ENCODE data around the gene ANGPTL3.
"Not testable (repeated sequence)": the region's sequence is repeated elsewhere in the genome, so short reads cannot be mapped to it uniquely, and the experiment has no call there.

Gene ANGPTL3, protein sequence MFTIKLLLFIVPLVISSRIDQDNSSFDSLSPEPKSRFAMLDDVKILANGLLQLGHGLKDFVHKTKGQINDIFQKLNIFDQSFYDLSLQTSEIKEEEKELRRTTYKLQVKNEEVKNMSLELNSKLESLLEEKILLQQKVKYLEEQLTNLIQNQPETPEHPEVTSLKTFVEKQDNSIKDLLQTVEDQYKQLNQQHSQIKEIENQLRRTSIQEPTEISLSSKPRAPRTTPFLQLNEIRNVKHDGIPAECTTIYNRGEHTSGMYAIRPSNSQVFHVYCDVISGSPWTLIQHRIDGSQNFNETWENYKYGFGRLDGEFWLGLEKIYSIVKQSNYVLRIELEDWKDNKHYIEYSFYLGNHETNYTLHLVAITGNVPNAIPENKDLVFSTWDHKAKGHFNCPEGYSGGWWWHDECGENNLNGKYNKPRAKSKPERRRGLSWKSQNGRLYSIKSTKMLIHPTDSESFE

GRCh38 chr1:62597281-62597680, at the start of gene ANGPTL3:
Gene ANGPTL3, plus strand, starts transcription at chr1:62597520. Its CDS starts 47 bp downstream, at chr1:62597567.
- no peak for DNase-seq (ENCODE audit: extremely low read depth in 1 of 2, low read depth in 1 of 2)

DNA sequence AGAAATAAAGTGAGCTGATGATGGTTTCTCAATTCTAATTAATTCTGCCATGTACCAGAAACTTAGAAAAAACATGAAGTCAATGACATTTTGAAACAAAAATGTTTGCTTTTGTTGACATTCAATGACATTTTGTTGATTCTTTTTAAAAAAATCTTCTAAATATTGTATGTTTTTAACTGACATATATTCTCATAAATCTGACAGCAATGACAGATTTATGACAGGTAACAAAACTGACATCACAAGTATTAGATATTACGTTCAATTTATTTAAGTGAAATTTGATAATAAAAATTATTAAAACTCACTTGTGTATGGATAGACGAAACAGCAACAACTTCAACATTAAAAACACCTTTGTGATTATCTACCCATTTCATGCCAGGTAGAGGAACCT, 36.0 kb upstream of the ANGPTL3 start:
- no peak for DNase-seq (ENCODE audit: extremely low read depth in 1 of 2, low read depth in 1 of 2)

GRCh38 chr1:62567182-62567581, 30.1 kb upstream of the ANGPTL3 start:
- DNase-seq (ENCODE audit: extremely low read depth in 1 of 2, low read depth in 1 of 2): not testable (repeated sequence)

- not testable (repeated sequence) for DNase-seq (ENCODE audit: extremely low read depth in 1 of 2, low read depth in 1 of 2)
These were observed 29.4 kb upstream of the ANGPTL3 start for GRCh38 chr1:62567926-62568325.

GRCh38 chr1:62571517-62571916, 25.8 kb upstream of the ANGPTL3 start:
- DNase-seq (ENCODE audit: extremely low read depth in 1 of 2, low read depth in 1 of 2): not testable (repeated sequence)

DNA sequence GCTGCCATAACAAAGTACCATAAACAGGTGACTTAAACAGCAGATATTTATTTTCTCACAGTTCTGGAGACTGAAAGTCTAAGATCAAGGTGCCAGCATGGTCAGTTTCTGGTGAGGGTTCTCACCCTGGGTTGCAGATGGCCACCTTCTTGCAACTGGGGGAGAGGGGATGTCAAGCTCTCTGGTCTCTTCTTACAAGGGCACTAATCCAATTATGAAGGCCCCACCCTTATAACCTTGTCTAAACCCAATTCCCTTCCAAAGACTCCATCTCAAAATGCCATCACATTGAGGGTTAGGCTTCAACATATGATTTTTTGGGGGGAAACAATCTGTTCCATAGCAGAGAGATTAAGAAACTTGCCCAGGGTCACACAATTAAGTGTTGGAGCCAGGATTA, 24.8 kb upstream of the ANGPTL3 start:
- no peak for DNase-seq (ENCODE audit: extremely low read depth in 1 of 2, low read depth in 1 of 2)

GRCh38 chr1:62573675-62574074, 23.6 kb upstream of the ANGPTL3 start:
- no peak for DNase-seq (ENCODE audit: extremely low read depth in 1 of 2, low read depth in 1 of 2)

DNA sequence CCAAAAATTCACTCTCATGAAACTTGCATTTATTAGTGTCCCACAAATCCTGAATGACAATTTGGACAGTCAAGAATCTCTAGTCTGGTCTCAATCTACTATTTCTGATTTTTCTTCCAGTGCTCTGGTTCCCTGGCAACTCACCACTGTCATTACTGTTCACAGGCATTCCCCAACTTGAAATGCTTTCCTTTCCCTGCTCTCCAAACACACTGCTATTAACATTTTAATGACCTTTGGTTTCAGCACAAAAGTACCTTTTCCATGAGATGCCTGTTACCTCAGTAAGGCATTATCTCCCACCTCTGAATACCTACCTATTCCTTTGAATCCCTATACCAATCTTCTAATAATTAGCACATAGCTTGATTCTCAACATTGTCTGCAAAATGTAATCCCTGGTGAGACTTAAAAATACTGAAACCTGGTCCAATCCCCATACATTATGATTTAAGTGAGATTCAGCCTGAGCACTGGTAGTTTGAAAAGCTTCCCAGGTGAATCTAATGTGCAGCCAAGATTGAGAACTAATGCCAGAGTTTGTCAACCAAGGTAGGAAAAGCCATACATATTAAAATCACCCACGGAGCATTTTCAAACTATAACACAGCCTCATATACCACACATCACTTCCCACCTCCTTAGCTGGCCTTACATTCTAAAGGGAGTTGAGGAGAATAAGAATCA, 11.7 kb upstream of the ANGPTL3 start:
- no peak for DNase-seq (ENCODE audit: extremely low read depth in 1 of 2, low read depth in 1 of 2)

GRCh38 chr1:62588000-62588399, 9.3 kb upstream of the ANGPTL3 start:
- DNase-seq (ENCODE audit: extremely low read depth in 1 of 2, low read depth in 1 of 2): no peak

GRCh38 chr1:62589321-62589720, 8.0 kb upstream of the ANGPTL3 start:
- no peak for DNase-seq (ENCODE audit: extremely low read depth in 1 of 2, low read depth in 1 of 2)

GRCh38 chr1:62590255-62590969, 6.9 kb upstream of the ANGPTL3 start:
- DNase-seq (ENCODE audit: extremely low read depth in 1 of 2, low read depth in 1 of 2): no peak

- no peak for DNase-seq (ENCODE audit: extremely low read depth in 1 of 2, low read depth in 1 of 2)
These were observed 6.4 kb upstream of the ANGPTL3 start for GRCh38 chr1:62590970-62591368.

DNA sequence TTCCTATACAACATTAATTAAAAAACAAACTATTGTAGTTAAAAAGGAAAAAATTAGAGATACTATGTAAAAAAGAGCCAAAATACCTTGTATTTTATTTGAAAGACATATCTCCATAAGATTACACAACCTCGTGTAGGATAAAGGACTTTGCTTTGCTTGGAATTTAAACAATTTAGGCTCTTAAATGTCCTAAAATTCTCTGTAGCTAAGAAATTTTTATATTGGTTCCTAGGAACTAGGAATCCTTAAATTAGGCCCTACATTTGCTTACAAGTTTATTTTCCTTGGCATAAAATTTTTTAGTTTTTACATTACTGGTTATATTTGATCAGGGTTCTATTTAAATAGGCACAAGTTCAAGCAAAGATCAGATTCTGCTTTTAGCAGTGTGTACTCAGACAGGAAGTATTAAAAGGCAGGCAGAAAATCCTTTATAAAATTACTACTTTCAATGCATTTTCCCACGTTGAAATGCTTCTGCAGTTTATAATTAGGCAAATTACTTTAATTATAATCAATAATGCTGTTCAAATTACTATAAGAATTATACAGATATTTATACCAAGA, 3.4 kb upstream of the ANGPTL3 start:
- no peak for DNase-seq (ENCODE audit: extremely low read depth in 1 of 2, low read depth in 1 of 2)

DNA sequence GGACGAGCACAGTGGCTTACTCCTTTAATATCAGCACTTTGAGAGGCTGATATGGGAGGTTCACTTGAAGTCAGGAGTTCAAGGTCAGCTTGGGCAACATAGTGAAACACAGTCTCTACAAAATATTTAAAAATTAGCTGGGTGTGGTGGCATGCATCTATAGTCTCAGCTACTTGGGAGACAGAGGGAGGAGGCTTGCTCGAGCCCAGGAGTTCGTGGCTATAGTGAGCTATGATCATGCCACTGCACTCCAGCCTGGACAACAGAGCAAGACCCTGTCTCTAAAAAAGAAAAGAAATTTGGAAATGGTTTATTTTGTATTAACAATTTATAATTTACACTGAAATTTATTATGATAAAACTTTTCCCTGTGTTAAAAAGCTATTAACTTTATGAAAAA, 1.7 kb upstream of the ANGPTL3 start:
- DNase-seq (ENCODE audit: extremely low read depth in 1 of 2, low read depth in 1 of 2): no peak

DNA sequence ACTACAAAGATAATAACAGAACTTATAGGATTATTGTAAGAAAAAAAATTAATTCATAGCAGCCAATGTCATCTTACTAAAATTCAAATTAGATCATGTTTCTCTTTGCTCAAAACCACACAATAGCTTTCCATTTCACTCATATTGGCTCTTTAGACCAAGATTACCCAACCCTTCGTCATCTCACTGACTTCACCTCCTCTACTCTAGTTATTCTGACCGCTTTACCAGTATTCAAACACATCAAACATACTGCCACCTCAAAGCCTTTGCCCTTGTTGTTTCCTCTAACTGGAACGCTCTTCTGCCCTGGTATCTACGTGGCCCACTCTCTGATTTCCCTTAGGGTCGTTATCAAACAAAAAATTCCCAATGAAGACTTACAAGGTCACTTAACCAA, 1.7 kb downstream of the ANGPTL3 start:
- no peak for DNase-seq (ENCODE audit: extremely low read depth in 1 of 2, low read depth in 1 of 2)

DNA sequence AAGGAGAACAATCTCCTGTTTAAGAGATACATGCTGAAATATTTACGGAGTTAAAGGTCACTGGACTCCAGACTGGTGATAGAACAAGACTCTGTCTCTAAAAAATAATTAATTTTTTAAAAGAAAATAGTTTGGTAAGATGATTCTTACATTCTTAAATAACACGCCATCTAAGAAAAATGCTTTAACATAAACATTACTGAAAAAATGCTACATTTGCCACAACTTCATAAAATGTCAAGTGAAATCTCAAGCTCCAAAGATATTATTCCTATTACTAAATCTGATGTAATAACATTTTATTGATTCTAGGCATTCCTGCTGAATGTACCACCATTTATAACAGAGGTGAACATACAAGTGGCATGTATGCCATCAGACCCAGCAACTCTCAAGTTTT, 4.1 kb downstream of the ANGPTL3 start:
- no peak for DNase-seq (ENCODE audit: extremely low read depth in 1 of 2, low read depth in 1 of 2)

- no peak for DNase-seq (ENCODE audit: extremely low read depth in 1 of 2, low read depth in 1 of 2)
These were observed 11.6 kb downstream of the ANGPTL3 start for GRCh38 chr1:62608905-62609304.

DNA sequence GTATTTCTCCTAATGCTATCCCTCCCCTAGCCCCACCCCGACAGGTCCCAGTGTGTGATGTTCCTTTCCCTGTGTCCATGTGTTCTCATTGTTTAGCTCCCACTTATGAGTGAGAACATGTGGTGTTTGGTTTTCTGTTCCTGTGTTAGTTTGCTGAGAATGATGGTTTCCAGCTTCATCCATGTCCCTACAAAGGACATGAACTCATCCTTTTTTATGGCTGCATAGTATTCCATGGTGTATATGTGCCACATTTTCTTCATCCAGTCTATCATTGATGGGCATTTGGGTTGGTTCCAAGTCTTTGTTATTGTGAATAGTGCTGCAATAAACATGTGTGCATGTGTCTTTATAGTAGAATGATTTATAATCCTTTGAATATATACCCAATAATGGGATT, 13.3 kb downstream of the ANGPTL3 start:
- DNase-seq (ENCODE audit: extremely low read depth in 1 of 2, low read depth in 1 of 2): not testable (repeated sequence)

DNA sequence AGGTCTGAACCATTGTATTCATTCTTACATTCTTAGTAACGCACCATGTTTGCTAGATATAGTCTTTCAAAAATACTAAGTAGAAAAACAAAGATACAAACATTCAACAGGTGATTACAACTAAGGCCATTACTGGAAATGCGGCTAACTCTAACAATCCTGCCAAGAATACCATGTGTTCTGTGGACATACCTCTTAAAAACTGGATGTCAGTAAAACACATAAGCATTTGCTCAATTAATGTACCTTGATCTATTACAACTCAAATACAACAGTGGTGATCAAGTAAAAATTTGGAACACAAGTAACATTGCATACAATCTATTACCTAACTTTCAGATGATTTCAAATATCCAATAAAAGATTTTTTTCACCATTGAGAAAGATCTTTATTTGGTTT, 15.4 kb downstream of the ANGPTL3 start:
- no peak for DNase-seq (ENCODE audit: extremely low read depth in 1 of 2, low read depth in 1 of 2)

DNA sequence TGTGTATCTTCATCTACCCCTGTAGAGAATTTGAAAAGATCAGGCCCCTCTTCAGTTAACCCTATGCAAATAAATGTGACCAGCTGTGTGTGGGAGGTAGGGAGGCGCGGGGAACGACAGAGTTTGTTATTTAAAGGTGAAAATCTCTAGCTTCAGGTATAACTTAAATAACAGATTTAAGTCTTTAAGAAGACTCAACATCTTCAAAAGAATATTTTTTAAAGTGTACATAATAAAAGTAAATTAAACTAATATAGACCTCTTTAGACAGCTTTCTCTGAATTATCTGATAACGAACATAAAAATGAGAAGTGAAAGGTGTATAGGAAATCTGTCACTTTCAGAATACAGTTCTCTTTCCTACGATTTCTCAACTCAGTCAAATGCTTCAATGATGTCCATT, 16.0 kb downstream of the ANGPTL3 start:
- no peak for DNase-seq (ENCODE audit: extremely low read depth in 1 of 2, low read depth in 1 of 2)

- no peak for DNase-seq (ENCODE audit: extremely low read depth in 1 of 2, low read depth in 1 of 2)
These were observed 16.6 kb downstream of the ANGPTL3 start for GRCh38 chr1:62613890-62614289.

Data from activated CD8-positive, alpha-beta memory T cell treated with anti-CD3 and anti-CD28 coated beads for 1 hour (primary cell).